Measurements from ENCODE around the gene ZNF700. TPM values are rescaled to one million over a fixed set of nuclear protein-coding genes. Genes with fewer than 3 reads are reported as not detected.

ZNF700 gene
- total and polyA plus RNA-seq, 2 donors (not counting 3 experiments of a cell fraction or from before 2014, with no cell fraction given), result 2.3 to 7.9 TPM

GRCh38 chr19:11927227-11927626 lies 2.3 kb downstream of the ZNF700 start:
- dilution Hi-C loops (cut with MboI; ENCODE audit: extremely low pct_ligation_motif_present, low sequenced_read_pairs), result no loop called here

More at GRCh38 chr19:11927227-11927626, 2.3 kb downstream of the ZNF700 start:
- POLR2A ChIA-PET, result no interaction called here
- Histone ChIP-seq H3K9ac (replicated peaks; ENCODE audit: extremely low read depth, insufficient read depth, low read length) (no peak overlapping the region), H3K9me1 (replicated peaks; ENCODE audit: control insufficient read depth, extremely low read depth, insufficient read depth, low read length) (no peaks in the 10 kb centered on the region), H3K79me2 (ENCODE audit: control insufficient read depth, insufficient read depth, low read length) (peaks cover 2% of the 10 kb centered on the region), H3K4me2 (ENCODE audit: insufficient read depth, low read length) (no peak overlapping the region), H3K36me3 (ENCODE audit: control insufficient read depth in 2 of 2, extremely low read depth in 1 of 2, insufficient read depth in 2 of 2, low read length in 2 of 2) (no peaks in the 10 kb centered on the region), H3K4me3 (replicated peaks in 1 of 3; ENCODE audit: insufficient read depth in 1 of 3, low read depth in 1 of 3, low read length in 3 of 3) (no peak overlapping the region), H3K9me3 (replicated peaks; ENCODE audit: control insufficient read depth, insufficient read depth, low read length) (no peaks in the 10 kb centered on the region), H4K20me1 (replicated peaks; ENCODE audit: control insufficient read depth, extremely low read depth, insufficient read depth, low read length) (no peaks in the 10 kb centered on the region), H3K4me1 (ENCODE audit: control insufficient read depth, extremely low read depth, insufficient read depth, low read length) (peaks cover 15% of the 10 kb centered on the region), H2AFZ (ENCODE audit: low read depth, low read length) (no peak overlapping the region), H3K27me3 (ENCODE audit: control insufficient read depth in 2 of 2, insufficient read depth in 2 of 2, low read length in 2 of 2) (no peaks in the 10 kb centered on the region), H3K27ac (ENCODE audit: insufficient read depth, low read depth, low read length) (no peak overlapping the region)
- BruUV-seq (replicated peaks), result no TSS peak
- CTCF ChIA-PET, result no interaction called here
- FAIRE-seq (no peak), DNase-seq (ENCODE audit: low read depth, low spot score) (no peak)
- intact Hi-C loops (cut with micrococcal nuclease), result loop anchor here (5.0 kb wide), 1 partner anchor 130 kb away; the partner anchor contains the start of gene ZNF491
- no peak for TF ChIP-seq JUN (IDR thresholded peaks at IDR 0.05; ENCODE audit: borderline replicate concordance, insufficient read depth, insufficient read length, low read depth)
- no peak for TF ChIP-seq MYC (IDR thresholded peaks at IDR 0.05; ENCODE audit: low read depth, low read length)
- TF ChIP-seq EZH2 (IDR thresholded peaks at IDR 0.05; ENCODE audit: borderline replicate concordance, low read depth, low read length, severe bottlenecking), result no peak
- no peak for TF ChIP-seq POLR2A (IDR thresholded peaks at IDR 0.05; ENCODE audit: low read depth, low read length)
- no peak for TF ChIP-seq GATA2 (IDR thresholded peaks at IDR 0.05; ENCODE audit: insufficient read depth, insufficient read length, low read depth, low read length)
- TF ChIP-seq CTCF (IDR thresholded peaks at IDR 0.05; ENCODE audit: extremely low read depth in 1 of 2, insufficient read depth in 1 of 2, low read depth in 1 of 2, low read length in 2 of 2), result no peak
- no peak for TF ChIP-seq FOS (IDR thresholded peaks at IDR 0.05; ENCODE audit: borderline replicate concordance, insufficient read depth, low read length)
- no peak for TF ChIP-seq POLR2AphosphoS5 (IDR thresholded peaks at IDR 0.05; ENCODE audit: insufficient read depth, low read depth, low read length)
- TF ChIP-seq MAX (IDR thresholded peaks at IDR 0.05; ENCODE audit: insufficient read depth, insufficient read length), result no peak

Measured in endothelial cell of umbilical vein (primary cell).